ENCODE measurements around the gene MRPL58.
"Not testable (repeated sequence)": the region's sequence is repeated elsewhere in the genome, so short reads cannot be mapped to it uniquely, and the experiment has no call there.

The MRPL58 gene

DNA sequence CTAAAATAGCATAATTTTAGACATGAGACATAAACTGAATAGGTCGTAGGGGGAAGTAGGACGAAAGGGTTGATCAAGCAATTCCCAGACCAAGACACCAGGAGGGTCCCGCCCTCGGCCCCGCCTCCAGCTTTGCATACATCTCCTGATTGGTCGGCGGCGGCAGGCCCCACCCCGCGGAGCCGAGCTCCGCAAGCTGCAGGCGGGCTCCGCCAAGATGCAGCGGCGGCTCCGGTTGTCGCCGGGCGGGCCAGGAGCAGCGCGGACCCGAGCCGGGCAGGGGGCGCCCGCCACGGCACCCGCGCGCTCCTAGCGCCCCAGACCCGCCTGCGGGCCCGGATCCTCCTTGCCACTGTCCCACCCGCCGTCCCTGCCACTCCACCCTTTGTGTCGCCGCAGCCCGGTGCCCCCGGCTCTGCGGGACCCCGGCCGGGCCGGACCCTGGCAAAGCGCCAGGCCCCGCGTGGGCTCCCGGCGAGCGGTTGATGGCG lies 25.0 kb upstream of the MRPL58 start, which contains the start of gene CDR2L:
Gene CDR2L (plus strand): TSS at position 215 of the 491 bp plus-strand sequence. CDS start 412 bp downstream, outside the sequence.
- DNase-seq (ENCODE audit: low read depth, low spot score) = peak; percentile 87

DNA sequence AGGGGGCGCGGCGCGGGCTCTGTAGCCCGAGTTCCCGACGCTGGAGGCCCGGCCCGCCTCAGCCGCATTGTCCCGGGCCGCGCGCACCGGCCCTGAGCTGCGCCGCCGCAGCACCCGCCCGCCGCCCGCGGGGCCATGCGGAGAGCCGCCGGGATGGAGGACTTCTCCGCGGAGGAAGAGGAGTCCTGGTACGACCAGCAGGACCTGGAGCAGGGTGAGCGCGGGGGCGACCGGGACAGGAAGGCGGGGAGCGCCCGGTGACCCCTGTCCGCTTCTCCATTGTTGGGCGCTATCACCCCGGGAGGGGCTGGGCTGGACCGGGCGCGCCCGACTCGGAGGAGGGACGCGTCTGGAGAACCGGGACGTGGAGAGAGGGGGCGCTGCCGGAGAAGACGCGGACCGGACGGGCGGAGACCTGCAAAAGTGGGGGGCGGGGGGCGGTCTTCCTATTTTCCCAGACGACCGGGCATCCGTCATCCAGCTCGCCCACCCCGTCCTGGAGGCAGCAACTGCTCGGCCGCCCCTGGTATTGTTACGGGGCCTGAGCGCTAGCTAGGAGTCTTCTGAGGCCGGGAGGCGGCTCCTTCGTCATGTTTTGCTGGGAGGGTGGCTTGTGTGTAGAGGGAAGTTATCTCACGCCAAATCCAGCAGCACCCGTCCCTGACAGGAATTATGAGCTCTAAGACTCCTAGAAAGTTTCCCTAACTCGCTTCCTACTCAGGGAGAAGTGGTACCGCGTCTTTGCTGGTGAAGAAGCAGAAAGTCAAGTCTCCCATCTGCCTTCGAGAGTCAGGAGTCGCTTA lies 24.4 kb upstream of the MRPL58 start:
- DNase-seq (ENCODE audit: low read depth, low spot score) = no peak

DNA sequence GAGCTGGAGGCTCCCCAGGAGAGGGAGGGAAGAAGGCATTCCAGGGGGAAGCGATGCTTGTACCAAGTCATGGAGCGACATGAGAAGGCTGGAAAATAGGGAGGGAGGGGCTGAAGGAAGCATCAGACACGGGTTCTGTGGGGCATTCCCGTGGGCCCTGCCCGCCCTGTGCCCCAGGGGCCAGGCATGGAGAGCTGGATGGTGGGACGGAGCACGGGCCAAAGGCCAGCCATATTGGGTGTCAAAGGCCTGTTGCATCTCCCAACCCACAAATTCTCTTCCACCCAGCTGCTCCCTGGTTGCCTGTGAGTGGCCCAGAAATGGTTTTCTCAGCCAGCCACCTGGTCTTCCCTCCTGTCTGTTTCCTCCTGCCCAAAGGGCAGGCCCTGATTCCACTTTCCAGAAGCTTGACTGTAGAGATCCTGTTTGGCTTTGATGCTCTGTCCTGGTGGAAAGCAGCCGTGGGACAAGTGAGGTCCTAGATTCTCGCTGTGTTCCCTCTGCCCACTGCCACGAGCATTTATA lies 21.8 kb upstream of the MRPL58 start:
- no peak for DNase-seq (ENCODE audit: low read depth, low spot score)

DNA sequence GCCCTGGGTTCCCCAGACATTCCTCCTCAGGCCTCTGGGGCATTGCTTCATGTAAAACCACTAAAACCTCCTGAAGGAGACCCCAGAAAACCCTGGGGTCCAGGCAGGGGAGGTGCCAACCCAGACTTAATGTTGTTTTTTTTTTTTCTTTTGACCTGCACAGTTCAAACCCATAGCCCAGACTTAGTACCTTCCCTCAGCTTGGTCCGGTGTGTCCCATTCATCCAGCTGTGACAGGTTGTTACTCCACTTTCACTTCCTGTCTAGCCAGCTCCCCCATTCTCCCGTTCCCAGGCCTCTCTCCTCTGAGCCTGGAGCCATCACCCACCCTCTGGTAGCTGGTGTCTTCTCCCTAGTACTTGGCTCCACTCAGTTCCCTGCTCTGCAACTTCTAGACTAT lies 20.2 kb upstream of the MRPL58 start:
- DNase-seq (ENCODE audit: low read depth, low spot score) = no peak

DNA sequence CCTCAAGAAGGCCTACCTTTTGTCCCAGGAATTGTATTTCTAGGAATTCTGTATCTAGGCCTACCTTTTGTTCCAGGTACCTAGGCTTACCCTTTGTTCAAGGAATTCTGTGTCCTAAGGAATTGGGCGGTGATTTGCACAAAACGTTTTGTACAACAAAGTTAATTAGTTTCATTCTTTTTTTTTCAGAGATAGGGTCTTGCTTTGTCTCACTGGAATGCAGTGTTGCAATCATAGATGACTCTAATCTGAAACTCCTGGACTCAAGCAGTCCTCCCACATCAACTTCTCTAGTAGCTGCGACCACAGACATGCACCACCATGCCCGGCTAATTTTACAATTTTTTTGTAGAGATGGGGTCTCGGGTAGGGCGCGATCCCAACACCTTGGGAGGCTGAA lies 18.0 kb upstream of the MRPL58 start:
- DNase-seq (ENCODE audit: low read depth, low spot score) = no peak

DNA sequence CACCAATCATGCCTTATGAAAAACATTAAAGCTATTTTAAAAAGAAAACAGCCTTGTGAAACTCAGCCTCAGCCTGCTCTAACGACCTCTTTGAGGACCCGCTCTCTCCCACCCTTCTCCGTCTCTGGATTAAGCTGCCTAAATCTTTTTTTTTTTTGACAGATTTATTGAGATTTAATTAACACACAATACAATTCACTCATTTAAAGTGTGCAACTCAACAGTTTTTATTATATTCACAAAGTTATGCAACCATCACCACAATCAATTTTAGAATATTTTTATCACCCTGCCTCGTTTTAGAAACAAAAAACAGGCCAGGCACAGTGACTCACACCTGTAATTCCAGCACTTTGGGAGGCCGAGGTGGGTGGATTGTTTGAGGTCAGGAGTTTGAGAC lies 16.6 kb upstream of the MRPL58 start:
- no peak for DNase-seq (ENCODE audit: low read depth, low spot score)

DNA sequence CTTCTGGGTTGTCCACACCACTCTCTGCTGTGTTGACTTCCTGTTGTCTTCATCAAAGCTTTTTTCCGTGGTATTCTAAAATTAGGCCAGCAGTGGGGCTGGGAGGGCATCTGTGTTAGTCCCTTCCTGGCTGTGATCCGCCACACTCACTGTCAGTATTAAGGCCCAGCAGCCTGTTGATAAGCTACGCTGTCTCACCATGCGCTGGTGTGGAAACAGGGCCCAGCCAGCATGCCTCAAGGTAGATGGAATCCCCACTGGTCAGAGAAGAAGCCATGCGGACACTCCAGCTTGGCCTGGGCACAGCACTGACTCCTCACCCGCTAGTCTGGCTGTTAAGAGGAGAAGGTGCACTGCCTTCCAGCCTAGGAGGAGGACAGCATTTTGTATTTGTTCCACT lies 13.7 kb upstream of the MRPL58 start:
- DNase-seq (ENCODE audit: low read depth, low spot score) = no peak

DNA sequence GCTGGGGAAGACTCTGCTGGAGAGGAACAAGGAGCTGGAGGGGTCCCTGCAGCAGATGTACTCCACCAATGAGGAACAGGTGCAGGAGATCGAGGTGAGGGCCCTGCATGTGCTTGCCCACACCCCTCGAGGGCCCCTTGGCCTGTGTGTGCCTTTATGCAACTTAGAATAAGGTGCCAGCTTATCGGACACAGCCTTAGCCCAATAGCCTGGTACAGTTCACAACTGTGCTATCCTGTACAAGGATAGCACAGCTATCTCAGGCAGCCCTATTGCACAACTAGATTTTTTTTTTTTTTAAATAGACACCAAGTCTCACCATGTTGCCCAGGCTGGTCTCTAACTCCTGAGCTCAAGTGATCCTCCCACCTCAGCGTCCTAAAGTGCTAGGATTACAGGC lies 12.9 kb upstream of the MRPL58 start:
- DNase-seq (ENCODE audit: low read depth, low spot score) = no peak

DNA sequence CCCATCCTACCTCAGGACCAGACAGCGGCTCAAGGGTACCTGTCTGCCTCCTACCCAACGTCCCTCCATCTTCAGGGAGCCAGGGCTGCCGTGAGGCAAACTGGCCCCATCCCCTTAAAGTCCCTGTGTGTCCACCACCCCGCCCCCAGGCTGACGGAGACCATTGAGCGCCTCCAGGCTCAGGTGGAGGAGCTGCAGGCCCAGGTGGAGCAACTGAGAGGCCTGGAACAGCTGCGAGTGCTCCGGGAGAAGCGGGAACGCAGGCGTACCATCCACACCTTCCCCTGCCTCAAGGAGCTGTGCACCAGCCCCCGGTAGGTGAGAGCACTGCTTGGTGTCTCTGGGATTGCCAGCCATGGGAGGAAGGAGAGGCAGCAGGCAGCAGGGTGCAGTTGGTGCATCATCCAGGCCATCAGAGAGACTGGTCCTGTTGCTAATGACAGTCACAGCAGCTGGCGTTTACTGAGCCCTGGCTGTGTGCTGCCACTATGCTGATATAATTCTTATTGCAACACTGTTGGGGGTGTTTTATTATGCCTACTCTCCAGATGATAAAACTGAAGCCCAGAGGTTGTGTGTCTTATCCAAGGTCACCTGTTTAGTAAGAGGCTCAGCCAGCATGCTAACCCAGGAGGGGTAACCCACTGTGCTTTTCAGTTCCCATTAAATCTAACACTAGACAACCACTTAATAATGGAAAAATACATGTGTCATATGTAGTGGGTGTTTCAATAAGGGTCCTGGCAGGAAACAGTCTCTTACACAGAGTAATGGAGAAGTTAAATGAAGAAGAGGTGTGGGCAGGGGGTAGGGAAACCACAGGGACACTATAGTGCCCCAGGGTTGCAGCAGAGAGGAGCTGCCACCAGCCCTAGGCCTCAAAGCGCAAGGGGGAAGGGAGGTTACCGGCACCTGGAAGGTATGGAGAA lies 10.3 kb upstream of the MRPL58 start:
- no peak for DNase-seq (ENCODE audit: low read depth, low spot score)

DNA sequence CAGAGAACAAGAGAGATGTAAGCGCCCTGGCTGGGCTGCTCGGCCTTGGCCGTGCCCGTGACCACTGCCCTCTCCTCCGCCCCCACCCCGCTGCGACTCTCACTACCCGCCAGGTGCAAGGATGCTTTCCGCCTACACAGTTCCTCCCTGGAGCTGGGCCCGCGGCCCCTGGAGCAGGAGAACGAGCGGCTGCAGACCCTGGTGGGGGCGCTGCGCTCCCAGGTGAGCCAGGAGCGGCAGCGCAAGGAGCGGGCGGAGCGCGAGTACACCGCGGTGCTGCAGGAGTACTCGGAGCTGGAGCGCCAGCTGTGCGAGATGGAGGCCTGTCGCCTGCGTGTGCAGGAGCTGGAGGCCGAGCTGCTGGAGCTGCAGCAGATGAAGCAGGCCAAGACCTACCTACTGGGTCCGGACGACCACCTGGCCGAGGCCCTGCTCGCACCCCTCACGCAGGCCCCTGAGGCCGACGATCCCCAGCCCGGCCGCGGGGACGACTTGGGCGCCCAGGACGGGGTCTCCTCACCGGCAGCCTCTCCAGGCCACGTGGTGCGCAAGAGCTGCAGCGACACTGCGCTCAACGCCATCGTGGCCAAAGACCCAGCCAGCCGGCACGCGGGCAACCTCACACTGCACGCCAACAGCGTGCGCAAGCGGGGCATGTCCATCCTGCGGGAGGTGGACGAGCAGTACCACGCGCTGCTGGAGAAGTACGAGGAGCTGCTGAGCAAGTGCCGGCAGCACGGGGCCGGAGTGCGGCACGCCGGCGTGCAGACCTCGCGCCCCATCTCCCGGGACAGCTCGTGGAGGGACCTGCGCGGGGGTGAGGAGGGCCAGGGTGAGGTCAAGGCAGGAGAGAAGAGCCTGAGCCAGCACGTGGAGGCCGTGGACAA lies 9.2 kb upstream of the MRPL58 start:
- DNase-seq (ENCODE audit: low read depth, low spot score) = no peak

DNA sequence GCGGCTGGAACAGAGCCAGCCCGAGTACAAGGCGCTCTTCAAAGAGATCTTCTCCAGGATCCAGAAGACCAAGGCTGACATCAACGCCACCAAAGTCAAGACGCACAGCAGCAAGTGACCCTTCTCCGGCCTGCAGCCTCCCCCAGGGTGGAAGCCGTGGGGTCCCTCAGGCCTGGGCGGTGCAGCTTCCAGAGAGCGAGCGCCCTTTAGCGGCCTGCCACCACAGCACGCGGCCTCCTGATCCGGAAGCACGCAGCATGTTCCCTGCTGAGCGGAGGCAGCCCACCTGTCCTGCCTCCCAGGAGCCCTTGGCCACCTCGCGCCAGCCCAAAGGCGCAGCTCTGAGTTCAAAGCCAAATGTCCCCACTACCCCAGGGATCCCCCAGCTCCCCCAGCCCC lies 8.5 kb upstream of the MRPL58 start:
- DNase-seq (ENCODE audit: low read depth, low spot score) = no peak

DNA sequence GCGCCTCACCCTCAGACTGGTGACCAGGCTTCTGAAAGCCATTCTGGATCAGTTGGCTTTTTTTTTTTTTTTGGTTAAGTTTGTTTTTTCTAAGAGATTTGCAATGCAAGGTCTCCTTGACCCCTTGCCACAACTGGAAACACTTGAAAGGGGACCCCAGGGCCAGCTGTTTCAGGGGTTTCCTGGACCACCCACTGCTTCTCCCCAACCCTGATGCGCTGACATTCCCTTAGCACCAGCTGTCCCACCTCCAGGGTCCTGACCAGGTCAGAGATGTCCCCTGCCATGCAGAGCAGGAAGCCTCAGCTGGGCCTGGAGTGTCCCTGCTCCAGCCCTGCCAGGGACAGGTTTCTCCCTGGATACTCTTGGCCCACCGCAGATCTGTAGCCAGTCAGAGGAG lies 8.1 kb upstream of the MRPL58 start:
- no peak for DNase-seq (ENCODE audit: low read depth, low spot score)

DNA sequence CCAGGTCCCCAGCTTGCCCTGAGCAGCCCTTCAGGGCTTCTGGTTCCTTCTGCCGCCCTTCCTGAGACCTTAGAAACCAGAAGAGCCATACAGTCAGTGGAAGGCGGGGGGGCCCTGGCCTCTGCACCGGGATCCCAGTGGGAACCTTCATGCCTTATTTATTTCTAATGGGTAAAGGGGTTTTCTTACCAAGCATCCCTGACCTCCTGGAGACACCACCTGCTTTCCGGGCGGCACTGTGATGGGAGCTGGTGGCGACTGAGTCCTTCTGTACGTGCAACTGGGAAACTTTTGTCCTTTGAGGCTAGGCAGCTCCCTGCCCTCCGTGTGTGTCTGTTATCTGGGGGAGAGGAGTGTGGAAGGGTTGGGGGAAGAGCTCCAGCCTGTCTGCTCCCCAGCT lies 7.2 kb upstream of the MRPL58 start:
- DNase-seq (ENCODE audit: low read depth, low spot score) = no peak

DNA sequence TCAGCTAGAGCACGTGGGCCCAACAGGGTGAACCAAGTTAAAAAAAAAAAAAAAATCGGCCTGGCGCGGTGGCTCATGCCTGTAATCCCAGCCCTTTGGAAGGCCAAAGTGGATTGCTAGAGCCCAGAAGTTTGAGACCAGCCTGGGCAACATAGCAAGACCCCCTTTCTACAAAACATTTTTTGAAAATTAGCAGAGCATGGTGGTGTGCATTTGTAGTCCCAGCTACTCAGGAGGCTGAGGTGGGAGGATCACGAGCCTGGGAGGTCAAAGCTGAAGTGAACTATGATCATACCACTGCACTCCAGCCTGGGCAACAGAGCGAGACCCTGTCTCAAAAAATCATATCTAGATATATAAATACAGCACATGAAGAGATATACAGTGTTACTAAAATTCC lies 6.4 kb upstream of the MRPL58 start:
- not testable (repeated sequence) for DNase-seq (ENCODE audit: low read depth, low spot score)

DNA sequence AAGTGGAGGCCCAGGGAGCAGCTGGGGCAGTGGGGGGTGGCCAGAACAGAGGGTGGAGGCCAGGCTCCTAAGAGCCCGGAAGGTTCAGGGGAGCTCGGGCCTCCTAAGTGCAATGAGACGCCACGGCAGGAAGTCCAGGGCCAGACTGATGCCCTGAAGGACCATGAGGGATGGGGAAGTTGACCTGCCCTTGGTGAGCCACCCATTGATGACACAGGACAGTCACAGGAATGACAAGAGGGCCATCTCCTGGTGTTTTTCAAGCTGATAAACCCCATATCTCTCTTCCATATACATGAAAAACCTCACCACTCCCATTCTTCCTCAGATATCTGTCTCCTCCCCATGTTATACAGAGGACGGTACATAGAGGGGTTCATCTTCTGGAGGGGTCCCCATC lies 5.8 kb upstream of the MRPL58 start:
- no peak for DNase-seq (ENCODE audit: low read depth, low spot score)

DNA sequence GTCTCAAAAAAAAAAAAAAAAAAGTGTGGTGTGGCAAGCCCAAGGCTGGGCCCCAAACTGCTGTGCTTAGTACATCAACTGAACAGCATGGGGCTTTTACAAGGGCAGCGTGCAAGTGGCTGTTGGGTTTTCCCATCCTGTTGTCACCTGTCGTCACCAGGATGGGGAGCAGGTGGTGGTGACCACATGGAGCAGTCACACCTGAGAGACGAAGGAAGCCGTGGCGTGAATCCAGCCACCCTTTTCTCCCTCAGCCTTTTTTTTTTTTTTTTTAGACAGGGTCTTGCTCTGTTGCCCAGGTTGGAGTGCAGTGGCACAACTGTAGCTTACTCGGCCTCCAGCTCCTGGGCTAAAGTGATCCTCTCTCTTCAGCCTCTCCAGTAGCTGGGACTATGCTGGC lies 4.1 kb upstream of the MRPL58 start:
- DNase-seq (ENCODE audit: low read depth, low spot score) = no peak

DNA sequence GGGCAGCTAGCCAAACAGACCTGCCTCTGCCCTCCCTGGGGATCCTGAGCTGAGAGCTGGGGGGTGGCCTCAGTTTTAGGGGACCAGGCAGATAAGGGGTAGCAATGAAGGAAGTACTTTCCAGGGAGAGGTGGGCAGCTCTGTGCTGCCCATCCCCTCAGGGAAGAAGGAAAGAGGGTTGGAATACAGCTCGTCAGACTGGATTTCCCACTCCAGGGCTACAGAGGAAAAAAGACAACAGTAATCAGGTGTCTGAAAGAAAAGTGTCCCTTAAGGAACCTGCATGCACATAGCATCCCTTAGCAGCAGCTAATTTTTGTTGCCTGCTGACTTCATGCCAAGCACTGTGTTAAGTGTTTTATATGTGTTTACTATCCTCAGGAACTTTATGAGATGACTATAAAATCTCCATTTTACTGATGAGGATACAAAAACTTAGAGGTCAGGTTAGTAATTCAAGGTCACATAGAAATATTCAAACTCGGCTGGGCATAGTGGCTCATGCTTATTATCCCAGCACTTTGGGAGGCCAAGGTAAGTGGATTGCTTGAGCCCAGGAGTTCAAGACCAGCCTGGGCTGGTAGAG lies 3.2 kb upstream of the MRPL58 start:
- no peak for DNase-seq (ENCODE audit: low read depth, low spot score)

DNA sequence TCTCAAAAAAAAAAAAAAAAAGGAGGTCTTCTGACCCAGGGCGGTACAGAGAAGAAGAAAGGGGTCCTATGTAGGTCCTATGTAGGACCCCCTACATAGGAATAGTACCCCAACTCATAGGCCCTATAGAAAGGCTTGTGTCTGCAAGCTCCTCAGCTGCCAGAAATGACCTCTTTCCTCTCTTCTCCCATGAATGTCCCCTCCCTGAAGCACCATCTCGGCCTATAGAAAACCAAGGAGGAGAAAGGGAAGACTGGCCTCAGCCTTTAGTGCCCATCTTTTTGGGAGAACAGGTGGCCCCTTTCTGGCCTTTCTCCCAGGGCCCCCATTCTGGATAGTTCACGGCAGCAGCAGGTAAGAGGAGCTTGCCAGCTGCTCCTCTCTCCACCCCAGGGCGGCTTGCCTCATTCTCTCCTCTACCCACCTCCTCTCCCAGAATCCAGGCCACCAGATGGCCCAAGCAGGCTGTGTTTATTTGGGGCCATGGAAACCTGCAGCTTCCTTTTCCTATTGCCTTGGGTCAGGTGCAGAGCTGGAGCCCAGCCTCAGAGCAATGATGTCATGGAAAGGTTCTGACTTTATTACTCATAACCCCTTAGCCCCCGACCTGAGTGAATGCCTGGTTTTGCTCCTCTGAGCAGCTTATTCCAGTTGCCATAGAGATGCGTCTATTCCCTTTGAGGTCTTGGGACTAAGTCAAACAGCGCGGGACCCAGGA lies 1.6 kb upstream of the MRPL58 start:
- DNase-seq (ENCODE audit: low read depth, low spot score) = no peak

DNA sequence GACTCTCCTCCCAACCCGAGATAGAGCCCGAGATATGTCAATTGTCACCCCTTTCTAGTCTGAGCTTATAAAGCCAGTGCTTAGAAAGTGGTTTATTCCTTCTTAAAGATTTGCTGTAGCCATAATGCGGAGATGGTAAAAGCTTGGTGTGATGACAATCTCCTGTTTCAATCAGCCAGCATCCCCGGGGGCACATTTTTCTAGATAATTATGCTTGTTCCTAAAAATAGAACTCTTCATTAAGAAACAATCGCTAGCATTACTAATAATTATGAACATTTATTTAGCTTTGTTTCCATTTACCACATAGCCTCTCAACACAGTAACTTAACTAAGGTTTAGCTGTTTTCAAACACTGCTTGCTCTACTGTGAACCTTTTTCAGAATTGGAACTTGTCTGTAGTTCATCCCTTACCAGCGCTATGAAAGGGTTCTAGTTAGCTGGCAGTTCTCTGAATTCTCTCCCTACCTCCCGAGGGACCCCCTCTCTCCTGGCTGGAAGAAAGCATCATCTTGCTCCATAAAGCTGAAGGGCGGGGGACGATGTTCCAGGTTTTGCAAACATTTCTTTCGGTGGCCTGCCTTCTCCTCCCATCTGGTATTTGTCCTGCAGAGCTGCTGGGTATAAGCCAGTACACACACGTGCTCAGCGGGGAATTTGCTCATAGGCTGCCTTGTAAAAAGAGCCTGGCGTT lies 922 bp upstream of the MRPL58 start:
- DNase-seq (ENCODE audit: low read depth, low spot score) = no peak

DNA sequence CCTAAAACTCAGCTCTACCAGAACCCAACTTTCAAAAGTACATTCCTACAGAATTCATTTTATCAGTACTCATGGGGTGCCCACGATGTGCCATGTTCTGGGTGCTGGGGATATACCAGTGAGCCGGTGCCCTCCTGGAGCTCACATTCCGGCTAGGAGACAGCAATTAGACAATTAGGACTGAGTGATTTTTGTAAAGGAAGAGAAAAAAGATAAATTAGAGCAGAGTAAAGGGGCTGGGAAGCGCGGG lies 449 bp upstream of the MRPL58 start:
- no peak for DNase-seq (ENCODE audit: low read depth, low spot score)
